ENCODE measurements around the gene ANXA8. TPM values are rescaled to one million over a fixed set of nuclear protein-coding genes. Genes with fewer than 3 reads are reported as not detected.

The ANXA8 gene
- total and polyA plus RNA-seq, 2 experiments from 2014 or later, result not detected

DNA sequence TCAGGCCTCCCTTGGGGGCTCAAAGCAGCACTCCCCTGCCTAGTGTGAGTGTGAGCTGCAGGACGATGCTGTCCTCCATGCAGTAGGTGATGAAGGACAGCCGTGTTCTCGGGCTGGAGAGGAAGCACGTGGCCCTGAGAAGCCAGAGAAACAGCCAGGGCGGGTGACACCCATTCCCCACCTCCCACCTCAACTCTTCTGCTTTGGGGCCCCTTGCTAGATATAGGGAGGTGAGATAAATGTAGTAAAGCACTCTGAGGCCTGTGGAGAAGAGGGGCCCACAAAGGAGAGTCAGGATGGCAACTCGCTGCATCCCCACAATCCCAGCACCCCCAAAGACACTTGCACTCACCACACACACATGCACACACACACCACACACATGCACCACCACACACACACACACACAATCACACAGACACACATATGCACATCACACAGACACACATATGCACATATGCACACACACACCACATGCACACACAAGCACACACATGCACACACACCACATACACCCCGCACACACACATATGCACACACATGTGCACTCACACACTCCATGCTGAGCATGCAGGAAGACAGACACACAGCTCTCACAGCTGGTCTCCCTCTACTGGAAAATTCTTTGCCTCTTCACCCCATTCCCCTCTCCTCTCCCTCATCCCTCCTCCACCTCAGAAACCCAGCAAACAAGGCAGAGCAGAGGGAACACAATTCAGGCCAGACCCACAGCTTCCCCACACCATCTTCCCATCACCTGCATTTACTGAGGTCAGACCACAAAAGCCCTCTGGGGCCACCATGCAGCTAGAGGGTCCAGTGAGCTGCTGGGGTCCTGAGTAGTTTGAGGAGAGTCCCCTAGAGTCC, 30.5 kb downstream of the ANXA8 start:
- Histone ChIP-seq H2AFZ (no peak overlapping the region), H3K79me2 (replicated peaks; ENCODE audit: insufficient read depth) (no peaks in the 10 kb centered on the region), H3F3A (replicated peaks; ENCODE audit: low read depth) (no peaks in the 10 kb centered on the region), H4K20me1 (replicated peaks; ENCODE audit: insufficient read depth) (no peaks in the 10 kb centered on the region), H3K27ac (ENCODE audit: low read depth) (no peak overlapping the region), H3K4me2 (no peak overlapping the region), H3K27me3 (ENCODE audit: insufficient read depth) (no peaks in the 10 kb centered on the region), H3K36me3 (ENCODE audit: insufficient read depth) (no peaks in the 10 kb centered on the region), H3K4me1 (ENCODE audit: insufficient read depth) (no peaks in the 10 kb centered on the region), H3K4me3 (no peak overlapping the region), H3K9me2 (ENCODE audit: insufficient read depth) (no peaks in the 10 kb centered on the region)
- no peak for DNase-seq (ENCODE audit: low spot score)
- H3K27ac Mint-ChIP-seq, result no peak overlapping the region
- no peaks in the 10 kb centered on the region; the same call in 2 of the 3 replicates for H3K36me3 Mint-ChIP-seq (ENCODE audit: low read depth)
- no peak for TF ChIP-seq NANOG (IDR thresholded peaks at IDR 0.05; ENCODE audit: borderline replicate concordance)
- peaks cover 18% of the 10 kb centered on the region for H3K4me1 Mint-ChIP-seq
- H3K9me3 Mint-ChIP-seq, result no peaks in the 10 kb centered on the region
- H3K27me3 Mint-ChIP-seq (ENCODE audit: insufficient read depth, low read depth, poor library complexity), result peaks cover 14% of the 10 kb centered on the region
- no peak overlapping the region for H3K4me3 Mint-ChIP-seq
- ATAC-seq, result no peak

DNA sequence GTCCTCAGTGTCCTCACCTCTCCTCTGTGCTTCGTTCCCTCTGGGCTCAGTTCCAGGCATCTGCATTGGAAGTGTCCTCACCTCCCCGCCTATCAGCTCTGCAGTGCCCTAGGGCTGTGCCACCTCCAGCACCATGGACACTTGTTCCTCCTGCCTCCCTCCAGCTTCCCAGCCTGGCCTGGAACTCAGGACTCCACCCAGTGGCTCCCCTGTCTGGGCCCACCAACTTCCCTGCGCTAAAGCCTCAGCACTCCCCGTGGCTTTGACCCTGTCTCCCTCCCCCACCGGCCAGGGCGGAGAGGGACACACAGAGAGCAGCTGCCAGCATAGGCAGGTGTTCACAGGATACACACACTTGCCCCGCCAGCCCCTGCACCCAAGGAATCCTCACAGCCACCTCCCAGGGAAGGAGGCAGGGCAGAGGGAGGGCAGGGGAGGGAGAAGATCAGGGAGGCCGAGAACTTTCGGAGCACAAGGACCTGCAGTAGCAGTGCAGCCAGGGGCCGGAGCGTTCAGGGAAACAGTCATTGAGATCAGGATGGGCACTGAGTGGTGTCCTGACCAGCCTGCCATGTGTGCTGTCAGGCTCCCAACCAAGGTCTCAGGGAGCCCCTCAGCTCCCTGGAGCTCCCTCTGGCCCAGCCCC, 31.3 kb downstream of the ANXA8 start:
- Histone ChIP-seq H3K4me1 (ENCODE audit: insufficient read depth) (no peaks in the 10 kb centered on the region), H3K4me3 (no peak overlapping the region), H3K9me2 (ENCODE audit: insufficient read depth) (no peaks in the 10 kb centered on the region), H3K79me2 (replicated peaks; ENCODE audit: insufficient read depth) (no peaks in the 10 kb centered on the region), H3K27ac (ENCODE audit: low read depth) (no peak overlapping the region), H3K36me3 (ENCODE audit: insufficient read depth) (no peaks in the 10 kb centered on the region), H2AFZ (peak overlapping the region; percentile 47; the same call in 1 of the 2 replicates), H3K27me3 (ENCODE audit: insufficient read depth) (no peaks in the 10 kb centered on the region), H4K20me1 (replicated peaks; ENCODE audit: insufficient read depth) (no peaks in the 10 kb centered on the region), H3F3A (replicated peaks; ENCODE audit: low read depth) (no peaks in the 10 kb centered on the region), H3K4me2 (no peak overlapping the region)
- H3K4me1 Mint-ChIP-seq, result peaks cover 18% of the 10 kb centered on the region
- no peak overlapping the region for H3K27ac Mint-ChIP-seq
- no peaks in the 10 kb centered on the region for H3K9me3 Mint-ChIP-seq
- H3K4me3 Mint-ChIP-seq, result no peak overlapping the region
- H3K36me3 Mint-ChIP-seq (ENCODE audit: low read depth), result no peaks in the 10 kb centered on the region; the same call in 2 of the 3 replicates
- peaks cover 16% of the 10 kb centered on the region for H3K27me3 Mint-ChIP-seq (ENCODE audit: insufficient read depth, low read depth, poor library complexity)
- ATAC-seq, result peak; percentile 70
- peak; percentile 17 for DNase-seq (ENCODE audit: low spot score)
- TF ChIP-seq STAT1 (IDR thresholded peaks at IDR 0.05; ENCODE audit: unreplicated experiment) (no peak), NANOG (IDR thresholded peaks at IDR 0.05; ENCODE audit: borderline replicate concordance) (no peak), ZNF331 (CRISPR knock-in tag; IDR thresholded peaks at IDR 0.05; ENCODE audit: low read depth) (no peak), CREB1 (CRISPR knock-in tag; IDR thresholded peaks at IDR 0.05; ENCODE audit: low read depth) (no peak), EZH2 (IDR thresholded peaks at IDR 0.05; ENCODE audit: low read depth, unreplicated experiment) (no peak)
- TF ChIP-seq, protein P1, sequence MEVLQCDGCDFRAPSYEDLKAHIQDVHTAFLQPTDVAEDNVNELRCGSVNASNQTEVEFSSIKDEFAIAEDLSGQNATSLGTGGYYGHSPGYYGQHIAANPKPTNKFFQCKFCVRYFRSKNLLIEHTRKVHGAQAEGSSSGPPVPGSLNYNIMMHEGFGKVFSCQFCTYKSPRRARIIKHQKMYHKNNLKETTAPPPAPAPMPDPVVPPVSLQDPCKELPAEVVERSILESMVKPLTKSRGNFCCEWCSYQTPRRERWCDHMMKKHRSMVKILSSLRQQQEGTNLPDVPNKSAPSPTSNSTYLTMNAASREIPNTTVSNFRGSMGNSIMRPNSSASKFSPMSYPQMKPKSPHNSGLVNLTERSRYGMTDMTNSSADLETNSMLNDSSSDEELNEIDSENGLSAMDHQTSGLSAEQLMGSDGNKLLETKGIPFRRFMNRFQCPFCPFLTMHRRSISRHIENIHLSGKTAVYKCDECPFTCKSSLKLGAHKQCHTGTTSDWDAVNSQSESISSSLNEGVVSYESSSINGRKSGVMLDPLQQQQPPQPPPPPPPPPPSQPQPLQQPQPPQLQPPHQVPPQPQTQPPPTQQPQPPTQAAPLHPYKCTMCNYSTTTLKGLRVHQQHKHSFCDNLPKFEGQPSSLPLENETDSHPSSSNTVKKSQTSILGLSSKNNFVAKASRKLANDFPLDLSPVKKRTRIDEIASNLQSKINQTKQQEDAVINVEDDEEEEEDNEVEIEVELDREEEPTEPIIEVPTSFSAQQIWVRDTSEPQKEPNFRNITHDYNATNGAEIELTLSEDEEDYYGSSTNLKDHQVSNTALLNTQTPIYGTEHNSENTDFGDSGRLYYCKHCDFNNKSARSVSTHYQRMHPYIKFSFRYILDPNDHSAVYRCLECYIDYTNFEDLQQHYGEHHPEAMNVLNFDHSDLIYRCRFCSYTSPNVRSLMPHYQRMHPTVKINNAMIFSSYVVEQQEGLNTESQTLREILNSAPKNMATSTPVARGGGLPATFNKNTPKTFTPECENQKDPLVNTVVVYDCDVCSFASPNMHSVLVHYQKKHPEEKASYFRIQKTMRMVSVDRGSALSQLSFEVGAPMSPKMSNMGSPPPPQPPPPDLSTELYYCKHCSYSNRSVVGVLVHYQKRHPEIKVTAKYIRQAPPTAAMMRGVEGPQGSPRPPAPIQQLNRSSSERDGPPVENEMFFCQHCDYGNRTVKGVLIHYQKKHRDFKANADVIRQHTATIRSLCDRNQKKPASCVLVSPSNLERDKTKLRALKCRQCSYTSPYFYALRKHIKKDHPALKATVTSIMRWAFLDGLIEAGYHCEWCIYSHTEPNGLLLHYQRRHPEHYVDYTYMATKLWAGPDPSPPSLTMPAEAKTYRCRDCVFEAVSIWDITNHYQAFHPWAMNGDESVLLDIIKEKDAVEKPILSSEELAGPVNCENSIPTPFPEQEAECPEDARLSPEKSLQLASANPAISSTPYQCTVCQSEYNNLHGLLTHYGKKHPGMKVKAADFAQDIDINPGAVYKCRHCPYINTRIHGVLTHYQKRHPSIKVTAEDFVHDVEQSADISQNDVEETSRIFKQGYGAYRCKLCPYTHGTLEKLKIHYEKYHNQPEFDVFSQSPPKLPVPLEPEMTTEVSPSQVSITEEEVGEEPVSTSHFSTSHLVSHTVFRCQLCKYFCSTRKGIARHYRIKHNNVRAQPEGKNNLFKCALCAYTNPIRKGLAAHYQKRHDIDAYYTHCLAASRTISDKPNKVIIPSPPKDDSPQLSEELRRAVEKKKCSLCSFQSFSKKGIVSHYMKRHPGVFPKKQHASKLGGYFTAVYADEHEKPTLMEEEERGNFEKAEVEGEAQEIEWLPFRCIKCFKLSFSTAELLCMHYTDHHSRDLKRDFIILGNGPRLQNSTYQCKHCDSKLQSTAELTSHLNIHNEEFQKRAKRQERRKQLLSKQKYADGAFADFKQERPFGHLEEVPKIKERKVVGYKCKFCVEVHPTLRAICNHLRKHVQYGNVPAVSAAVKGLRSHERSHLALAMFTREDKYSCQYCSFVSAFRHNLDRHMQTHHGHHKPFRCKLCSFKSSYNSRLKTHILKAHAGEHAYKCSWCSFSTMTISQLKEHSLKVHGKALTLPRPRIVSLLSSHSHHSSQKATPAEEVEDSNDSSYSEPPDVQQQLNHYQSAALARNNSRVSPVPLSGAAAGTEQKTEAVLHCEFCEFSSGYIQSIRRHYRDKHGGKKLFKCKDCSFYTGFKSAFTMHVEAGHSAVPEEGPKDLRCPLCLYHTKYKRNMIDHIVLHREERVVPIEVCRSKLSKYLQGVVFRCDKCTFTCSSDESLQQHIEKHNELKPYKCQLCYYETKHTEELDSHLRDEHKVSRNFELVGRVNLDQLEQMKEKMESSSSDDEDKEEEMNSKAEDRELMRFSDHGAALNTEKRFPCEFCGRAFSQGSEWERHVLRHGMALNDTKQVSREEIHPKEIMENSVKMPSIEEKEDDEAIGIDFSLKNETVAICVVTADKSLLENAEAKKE (CRISPR knock-in tag; IDR thresholded peaks at IDR 0.05), result no peak
- TF ChIP-seq, protein P2, sequence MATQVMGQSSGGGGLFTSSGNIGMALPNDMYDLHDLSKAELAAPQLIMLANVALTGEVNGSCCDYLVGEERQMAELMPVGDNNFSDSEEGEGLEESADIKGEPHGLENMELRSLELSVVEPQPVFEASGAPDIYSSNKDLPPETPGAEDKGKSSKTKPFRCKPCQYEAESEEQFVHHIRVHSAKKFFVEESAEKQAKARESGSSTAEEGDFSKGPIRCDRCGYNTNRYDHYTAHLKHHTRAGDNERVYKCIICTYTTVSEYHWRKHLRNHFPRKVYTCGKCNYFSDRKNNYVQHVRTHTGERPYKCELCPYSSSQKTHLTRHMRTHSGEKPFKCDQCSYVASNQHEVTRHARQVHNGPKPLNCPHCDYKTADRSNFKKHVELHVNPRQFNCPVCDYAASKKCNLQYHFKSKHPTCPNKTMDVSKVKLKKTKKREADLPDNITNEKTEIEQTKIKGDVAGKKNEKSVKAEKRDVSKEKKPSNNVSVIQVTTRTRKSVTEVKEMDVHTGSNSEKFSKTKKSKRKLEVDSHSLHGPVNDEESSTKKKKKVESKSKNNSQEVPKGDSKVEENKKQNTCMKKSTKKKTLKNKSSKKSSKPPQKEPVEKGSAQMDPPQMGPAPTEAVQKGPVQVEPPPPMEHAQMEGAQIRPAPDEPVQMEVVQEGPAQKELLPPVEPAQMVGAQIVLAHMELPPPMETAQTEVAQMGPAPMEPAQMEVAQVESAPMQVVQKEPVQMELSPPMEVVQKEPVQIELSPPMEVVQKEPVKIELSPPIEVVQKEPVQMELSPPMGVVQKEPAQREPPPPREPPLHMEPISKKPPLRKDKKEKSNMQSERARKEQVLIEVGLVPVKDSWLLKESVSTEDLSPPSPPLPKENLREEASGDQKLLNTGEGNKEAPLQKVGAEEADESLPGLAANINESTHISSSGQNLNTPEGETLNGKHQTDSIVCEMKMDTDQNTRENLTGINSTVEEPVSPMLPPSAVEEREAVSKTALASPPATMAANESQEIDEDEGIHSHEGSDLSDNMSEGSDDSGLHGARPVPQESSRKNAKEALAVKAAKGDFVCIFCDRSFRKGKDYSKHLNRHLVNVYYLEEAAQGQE (IDR thresholded peaks at IDR 0.05; ENCODE audit: unreplicated experiment), result no peak
